HL-60/S4 treated with retinoic acid at 250 ng/mL for 4 days and 3 days (cell line): Measurements from ENCODE around the gene RAI14.
"Not testable (repeated sequence)": the region's sequence is repeated elsewhere in the genome, so short reads cannot be mapped to it uniquely, and the experiment has no call there.

ENCODE experiments used
- in situ Hi-C: fragments of 300-500 bp; cut with MboI; formaldehyde crosslinking; loops from 2 replicates; pipeline ENCODE4 v1.7.0; 2022; ENCODE audit warnings: low sequenced_read_pairs

RAI14 gene

DNA sequence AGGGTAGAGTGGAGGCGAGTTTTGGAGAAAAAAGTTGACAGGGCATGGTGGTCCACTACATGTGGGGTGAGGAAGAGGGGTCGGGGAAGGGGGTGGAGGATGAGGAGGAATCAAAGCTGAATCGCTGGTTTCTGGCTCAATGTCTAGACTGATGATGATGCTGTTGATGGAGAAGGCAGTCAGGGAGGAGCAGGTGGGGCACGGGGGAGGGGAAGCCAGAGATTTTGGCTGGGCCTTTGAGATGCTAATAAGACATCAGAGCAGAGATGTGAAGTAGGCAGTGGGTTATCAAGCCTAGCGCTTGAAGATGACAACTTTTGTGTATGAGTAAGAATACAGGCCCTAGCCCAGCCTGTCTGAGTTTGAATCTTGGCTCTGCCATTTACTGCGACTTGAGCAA is 150.4 kb downstream of the RAI14 start:
- in situ Hi-C loops, result no loop called here

DNA sequence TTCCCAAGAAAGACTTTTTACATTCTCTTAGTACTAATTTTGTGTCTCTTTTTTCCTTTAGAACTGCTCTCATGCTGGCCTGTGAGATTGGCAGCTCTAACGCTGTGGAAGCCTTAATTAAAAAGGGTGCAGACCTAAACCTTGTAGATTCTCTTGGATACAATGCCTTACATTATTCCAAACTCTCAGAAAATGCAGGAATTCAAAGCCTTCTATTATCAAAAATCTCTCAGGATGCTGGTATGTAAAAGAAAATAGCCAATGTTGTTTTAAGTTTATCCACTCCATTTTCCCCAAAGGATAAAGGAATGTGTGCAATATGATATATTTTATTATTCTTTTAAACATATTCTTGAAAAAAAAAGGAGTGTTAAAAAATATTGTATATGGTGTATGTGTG is 155.6 kb downstream of the RAI14 start:
- in situ Hi-C loops, result no loop called here

GRCh38 chr5:34813509-34813908 is 157.4 kb downstream of the RAI14 start:
- in situ Hi-C loops, result no loop called here

GRCh38 chr5:34817558-34818351 is 161.6 kb downstream of the RAI14 start:
- in situ Hi-C loops, result no loop called here

DNA sequence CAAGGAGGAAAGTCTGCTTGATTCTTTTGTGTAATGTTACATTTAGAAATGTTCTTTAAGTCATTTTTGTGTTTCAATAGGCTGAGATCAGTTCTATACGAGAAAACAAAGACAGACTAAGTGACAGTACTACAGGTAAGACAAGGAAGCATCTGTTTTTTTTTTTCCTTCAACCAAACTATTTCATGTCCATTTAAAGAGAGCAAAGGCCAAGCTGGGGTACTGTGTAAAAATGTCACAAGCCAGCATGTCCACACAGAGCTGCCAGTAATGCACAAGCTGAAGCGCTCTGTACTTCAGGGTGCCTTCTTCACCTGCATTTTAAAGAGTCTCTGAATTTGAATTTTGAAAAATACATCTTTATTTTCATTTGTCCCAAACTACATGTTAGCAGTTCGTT is 162.6 kb downstream of the RAI14 start:
- in situ Hi-C loops, result no loop called here

GRCh38 chr5:34820593-34820992 is 164.5 kb downstream of the RAI14 start:
- in situ Hi-C loops, result no loop called here

DNA sequence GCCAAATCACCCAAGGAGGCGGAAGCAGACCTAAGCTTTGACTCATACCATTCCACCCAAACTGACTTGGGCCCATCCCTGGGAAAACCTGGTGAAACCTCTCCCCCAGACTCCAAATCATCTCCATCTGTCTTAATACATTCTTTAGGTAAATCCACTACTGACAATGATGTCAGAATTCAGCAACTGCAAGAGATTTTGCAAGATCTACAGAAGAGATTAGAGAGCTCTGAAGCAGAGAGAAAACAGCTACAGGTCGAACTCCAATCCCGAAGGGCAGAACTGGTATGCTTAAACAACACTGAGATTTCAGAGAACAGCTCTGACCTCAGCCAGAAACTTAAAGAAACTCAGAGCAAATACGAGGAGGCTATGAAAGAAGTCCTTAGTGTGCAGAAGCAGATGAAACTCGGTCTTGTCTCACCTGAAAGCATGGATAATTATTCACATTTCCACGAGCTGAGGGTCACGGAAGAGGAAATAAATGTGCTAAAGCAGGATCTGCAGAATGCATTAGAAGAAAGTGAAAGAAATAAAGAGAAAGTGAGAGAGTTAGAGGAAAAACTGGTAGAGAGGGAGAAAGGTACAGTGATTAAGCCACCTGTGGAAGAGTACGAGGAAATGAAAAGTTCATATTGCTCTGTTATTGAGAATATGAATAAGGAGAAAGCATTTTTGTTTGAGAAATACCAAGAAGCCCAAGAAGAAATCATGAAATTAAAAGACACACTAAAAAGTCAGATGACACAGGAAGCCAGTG is 167.0 kb downstream of the RAI14 start:
- in situ Hi-C loops, result no loop called here

GRCh38 chr5:34826347-34826746 is 170.2 kb downstream of the RAI14 start:
- in situ Hi-C loops, result no loop called here

DNA sequence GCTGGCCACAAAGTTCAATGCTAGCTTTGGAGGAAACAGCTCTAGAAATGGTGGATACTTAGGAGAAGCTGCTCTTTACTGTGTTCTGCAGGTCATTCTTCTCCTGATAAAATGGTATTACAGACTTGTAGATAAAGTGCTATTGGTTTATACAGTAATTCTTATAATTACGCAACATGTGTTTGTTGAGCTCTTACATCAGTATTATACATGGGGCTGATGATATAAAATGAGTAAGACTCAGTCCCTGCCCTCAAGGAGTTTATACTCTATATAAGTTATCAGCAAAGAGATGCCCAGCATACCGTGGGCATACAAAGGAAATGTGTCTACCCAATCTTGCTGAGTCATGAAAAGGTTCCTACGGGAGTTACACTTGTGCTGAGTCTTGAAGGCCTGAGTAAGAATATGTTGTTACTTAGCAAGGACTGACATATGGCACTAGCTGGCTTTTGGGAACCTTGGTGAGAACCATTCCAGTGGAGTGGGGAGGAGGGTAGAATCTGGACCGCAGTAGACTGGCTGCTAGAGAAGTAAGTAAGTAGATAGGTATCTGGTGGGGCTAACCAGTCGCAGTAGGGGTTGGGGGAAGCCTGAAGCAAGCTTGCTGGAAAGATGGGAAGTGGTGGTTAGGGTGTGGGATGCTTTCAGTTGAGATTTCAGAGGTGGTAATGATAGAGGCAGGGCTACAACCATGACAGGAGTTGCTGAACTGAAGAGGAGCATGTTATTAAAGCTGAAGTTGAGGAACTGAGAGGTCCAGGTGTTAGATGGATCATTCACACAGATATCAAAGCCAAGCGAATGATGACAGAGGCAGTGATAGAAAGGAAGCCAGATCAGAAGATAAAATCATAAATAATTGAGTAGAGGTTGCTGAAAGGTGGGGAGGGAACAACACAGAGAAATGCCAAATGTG is 171.7 kb downstream of the RAI14 start:
- in situ Hi-C loops, result no loop called here

DNA sequence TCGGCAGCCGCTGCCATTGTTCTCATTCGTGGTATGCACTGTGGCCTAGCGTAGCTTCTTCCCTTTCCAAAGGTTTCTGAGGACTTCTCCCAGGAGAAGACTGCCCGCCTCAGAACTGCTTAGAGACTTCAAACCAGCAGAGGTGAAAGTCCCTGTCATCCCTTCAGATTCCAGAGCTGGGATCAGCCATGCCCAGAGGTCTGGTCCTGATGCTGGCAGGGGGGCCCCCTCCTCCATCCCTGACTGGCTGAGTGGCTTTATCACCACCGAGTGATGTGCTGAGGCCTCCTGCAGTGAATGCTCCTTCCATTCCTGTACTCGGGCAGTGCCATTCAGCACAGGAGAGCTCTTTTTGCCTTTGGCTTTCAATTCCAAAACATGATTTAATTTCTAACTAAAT is 174.7 kb downstream of the RAI14 start:
- in situ Hi-C loops, result not testable (repeated sequence)

DNA sequence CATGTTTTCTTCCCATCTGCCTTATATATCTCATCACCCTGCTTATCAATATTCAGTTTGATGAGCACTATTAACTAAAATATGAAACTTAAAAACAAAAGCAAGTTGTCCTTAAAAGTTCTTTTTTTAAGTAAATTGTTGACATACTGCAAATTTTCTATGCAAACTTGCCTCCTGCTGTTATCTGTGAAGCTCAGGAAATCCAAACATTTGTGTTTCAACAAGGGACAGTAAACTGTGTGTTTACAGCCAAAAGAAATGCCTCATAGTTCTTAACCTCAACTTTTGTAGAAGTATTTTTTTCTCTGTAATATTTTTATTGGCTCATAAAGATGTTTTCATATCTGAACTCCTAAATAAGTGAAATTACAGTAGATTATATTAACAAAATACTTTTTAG is 175.2 kb downstream of the RAI14 start:
- in situ Hi-C loops, result no loop called here

GRCh38 chr5:34832568-34832967 is 176.4 kb downstream of the RAI14 start:
- in situ Hi-C loops, result no loop called here

- in situ Hi-C loops, result no loop called here
These were observed 177.0 kb downstream of the RAI14 start for GRCh38 chr5:34833090-34833489.

DNA sequence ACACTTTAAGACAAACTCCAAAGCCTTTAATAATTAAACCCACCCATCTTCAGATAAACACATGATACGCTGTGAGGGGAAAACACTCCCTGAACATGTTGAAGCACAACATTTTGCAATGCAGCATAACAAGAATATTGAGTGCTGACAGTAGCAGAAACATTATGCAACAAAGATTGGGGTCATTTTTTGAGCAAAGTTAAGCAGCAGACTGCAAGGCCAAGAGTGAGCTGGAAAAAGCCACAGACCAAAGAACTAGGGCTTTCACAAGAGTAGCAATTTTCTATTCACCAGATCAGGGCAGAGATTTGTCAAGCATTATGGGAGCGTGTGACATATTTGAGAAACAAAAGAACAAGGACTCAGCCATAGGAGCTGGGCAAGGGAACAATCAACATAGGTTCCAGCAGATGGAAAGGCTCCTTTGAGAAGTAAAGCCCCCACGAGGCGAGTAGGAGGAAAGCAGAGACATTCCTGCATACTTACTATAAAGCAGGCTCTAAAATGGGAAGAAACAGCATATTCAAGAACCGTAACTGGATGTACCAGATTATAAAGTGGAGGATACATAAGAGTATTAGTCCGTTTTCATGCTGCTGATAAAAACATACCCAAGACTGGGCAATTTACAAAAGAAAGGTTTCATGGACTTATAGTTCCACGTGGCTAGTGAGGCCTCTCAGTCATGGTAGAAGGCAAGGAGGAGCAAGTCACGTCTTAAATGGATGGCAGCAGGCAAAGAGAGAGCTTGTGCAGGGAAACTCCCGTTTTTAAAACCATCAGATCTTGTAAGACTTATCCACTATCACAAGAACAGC is 178.1 kb downstream of the RAI14 start:
- in situ Hi-C loops, result no loop called here

DNA sequence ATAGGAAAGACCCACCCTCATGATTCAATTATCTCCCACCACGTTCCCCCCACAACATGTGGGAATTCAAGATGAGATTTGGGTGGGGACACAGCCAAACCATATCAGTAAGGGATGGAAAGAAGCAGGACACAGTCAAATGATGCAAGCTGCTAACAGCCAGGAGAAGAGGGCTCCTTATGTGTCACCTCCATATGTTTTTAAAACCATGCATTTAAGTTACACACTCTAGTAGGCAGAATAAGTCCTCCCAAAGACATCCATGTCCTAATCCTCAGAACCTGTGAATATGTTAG is 178.6 kb downstream of the RAI14 start:
- in situ Hi-C loops, result no loop called here

DNA sequence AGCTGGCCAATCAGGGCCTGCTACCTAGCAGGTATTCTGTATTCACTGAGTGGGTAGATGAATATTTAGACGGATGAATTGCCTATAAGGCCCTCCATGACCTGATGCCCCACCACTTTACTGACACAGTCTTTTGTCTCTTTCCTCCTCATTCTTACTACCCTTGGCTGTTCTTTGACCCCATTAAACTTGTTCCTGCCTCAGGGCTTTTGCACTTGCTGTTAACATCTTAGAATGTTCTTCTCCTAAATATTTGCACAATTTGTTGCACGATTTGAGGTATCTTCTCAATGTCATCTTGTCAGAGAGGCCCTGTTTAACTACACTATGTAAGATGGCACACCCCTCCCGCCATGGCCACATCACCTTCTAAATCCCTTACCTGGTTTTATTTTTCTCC is 179.5 kb downstream of the RAI14 start:
- in situ Hi-C loops, result no loop called here

DNA sequence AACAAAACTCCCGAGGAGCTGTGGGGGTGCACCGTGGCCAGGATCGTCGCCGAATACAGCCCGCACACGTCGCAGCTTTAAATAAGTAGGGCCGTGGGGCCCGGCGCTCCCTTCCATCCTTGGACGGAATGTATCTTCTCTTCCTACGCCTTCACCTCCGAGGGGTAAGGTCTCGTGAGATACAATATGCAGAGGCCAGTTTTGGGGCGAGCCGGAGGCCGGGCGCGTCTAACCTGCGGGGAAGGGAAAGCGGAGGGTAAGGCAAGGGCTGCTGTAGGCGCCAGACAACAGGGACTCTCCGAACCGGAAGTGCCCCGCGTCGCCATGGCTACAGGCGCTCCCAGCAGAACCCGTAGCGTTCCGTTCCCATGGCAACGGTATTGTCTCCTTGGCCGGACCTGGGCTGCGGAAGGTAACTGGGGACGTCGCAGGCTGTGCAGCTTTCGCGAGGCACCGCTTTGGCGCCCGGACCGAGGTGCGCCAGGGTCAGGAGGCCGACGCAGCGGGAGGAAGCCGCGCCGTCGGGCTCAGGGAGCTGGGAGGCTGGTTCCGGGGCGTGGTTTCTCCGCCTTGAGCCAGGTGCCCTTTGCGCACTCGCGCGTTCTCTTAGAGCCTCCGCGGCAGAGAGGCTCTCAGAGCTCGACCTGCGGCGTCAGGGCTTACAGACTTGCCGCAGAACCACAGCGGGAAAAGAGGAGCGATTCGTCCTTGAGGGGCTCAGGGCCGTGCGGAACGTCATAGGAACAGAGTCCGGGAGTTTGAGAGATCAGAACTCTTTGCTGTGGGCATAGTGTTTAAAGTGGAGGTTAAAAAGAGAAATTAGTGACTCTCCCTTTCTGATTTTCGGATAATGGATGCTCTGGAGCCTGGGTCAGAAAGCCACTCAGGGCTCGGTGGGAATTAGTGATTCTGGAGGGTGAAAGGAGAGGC is 182.9 kb downstream of the RAI14 start, which contains the start of gene TTC23L:
TTC23L (plus strand) TSS at position 380 of the 930 bp plus-strand sequence. CDS start 1,508 bp downstream, outside the sequence.
- in situ Hi-C loops, result no loop called here

- in situ Hi-C loops, result no loop called here
These were observed 185.7 kb downstream of the RAI14 start for GRCh38 chr5:34841816-34842215.

DNA sequence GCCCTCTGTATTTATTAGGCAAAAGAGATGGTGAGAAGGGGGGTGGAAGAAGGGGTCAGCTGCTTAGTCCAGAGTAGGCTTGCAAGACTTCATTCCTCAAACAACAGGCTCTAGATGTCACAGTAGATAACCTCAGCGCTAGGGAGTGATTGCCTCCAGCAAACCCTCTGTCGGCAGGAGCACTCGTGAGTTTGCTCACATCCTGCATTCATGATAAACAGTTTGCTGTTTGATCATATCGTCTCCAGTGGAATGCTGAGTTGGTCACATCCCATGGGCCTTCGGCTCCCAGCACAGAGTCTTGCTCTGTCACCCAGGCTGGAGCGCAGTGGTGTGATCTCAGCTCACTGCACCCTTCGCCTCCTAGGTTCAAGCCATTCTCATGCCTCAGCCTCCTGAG is 186.4 kb downstream of the RAI14 start:
- in situ Hi-C loops, result no loop called here
